Sciatic nerve (tissue), 2 donors: ENCODE data around the gene ATP2B2. TPM values are rescaled to one million over a fixed set of nuclear protein-coding genes. Genes with fewer than 3 reads are reported as not detected.
"Not testable (repeated sequence)": the region's sequence is repeated elsewhere in the genome, so short reads cannot be mapped to it uniquely, and the experiment has no call there.

Source experiments
- ATAC-seq: fragments of 200-7000 bp; cut with Tn5 transposase; one replicate; pipeline ENCODE4 v1.9.1; 2020; ENCODE audit warnings: mild to moderate bottlenecking, moderate library complexity
- DNase-seq: peaks from one replicate; pipeline ENCODE4 v3.0.0-alpha.2; 2020; ENCODE audit warnings: low spot score
- intact Hi-C: fragments of 100-400 bp; cut with DNase I; formaldehyde crosslinking; loops from one replicate; pipeline ENCODE4 v1.14.2; 2022
- total RNA-seq: library from RNA; stranded (reverse); fragmentation: NEBNext Ultra II Directional; extraction: Animal tissue kit (Norgen Biotek cat#: 25700); gene quantifications from one replicate; pipeline ENCODE4 v1.2.1, GENCODE V29; 2021
- donor health status: DM: no; HTN: no; CAD: no.
- donor health status: DM: no; HTN: no; CAD: no.

Gene ATP2B2
- total RNA-seq = 1.4 TPM

GRCh38 chr3:10505050-10505790 lies at the start of gene ATP2B2:
Gene ATP2B2, minus strand, starts transcription at chr3:10505586. Its CDS starts 56,043 bp downstream, at chr3:10449543.
- DNase-seq (no peak), ATAC-seq (no peak)
- intact Hi-C loops = no loop called here

GRCh38 chr3:10554746-10555145 lies 49.4 kb upstream of the ATP2B2 start:
- DNase-seq = no peak
- intact Hi-C loops = no loop called here
- ATAC-seq = no peak

- no peak for ATAC-seq
- intact Hi-C loops = no loop called here
- no peak for DNase-seq
Observed at GRCh38 chr3:10554236-10554611, 48.8 kb upstream of the ATP2B2 start.

GRCh38 chr3:10553591-10554235 lies 48.3 kb upstream of the ATP2B2 start:
- intact Hi-C loops = no loop called here
- ATAC-seq = peak; percentile 32
- DNase-seq = no peak

- DNase-seq (no peak), ATAC-seq (no peak)
- intact Hi-C loops = no loop called here
Observed at GRCh38 chr3:10552631-10552943, 47.2 kb upstream of the ATP2B2 start.

GRCh38 chr3:10551821-10552630 lies 46.6 kb upstream of the ATP2B2 start:
- intact Hi-C loops = no loop called here
- ATAC-seq (peak; percentile 64), DNase-seq (peak; percentile 70)

GRCh38 chr3:10551139-10551538 lies 45.8 kb upstream of the ATP2B2 start:
- no peak for DNase-seq

GRCh38 chr3:10550705-10551104 lies 45.3 kb upstream of the ATP2B2 start:
- ATAC-seq (no peak), DNase-seq (no peak)
- intact Hi-C loops = no loop called here

More at GRCh38 chr3:10551139-10551538, 45.8 kb upstream of the ATP2B2 start:
- ATAC-seq = no peak
- intact Hi-C loops = no loop called here

GRCh38 chr3:10549617-10550230 lies 44.3 kb upstream of the ATP2B2 start:
- intact Hi-C loops = no loop called here
- ATAC-seq (no peak), DNase-seq (no peak)

GRCh38 chr3:10548992-10549391 lies 43.6 kb upstream of the ATP2B2 start:
- no peak for ATAC-seq
- no peak for DNase-seq
- intact Hi-C loops = no loop called here

GRCh38 chr3:10547841-10548783 lies 42.7 kb upstream of the ATP2B2 start:
- no peak for ATAC-seq
- no peak for DNase-seq
- intact Hi-C loops = no loop called here

- ATAC-seq (no peak), DNase-seq (no peak)
- intact Hi-C loops = no loop called here
Observed at GRCh38 chr3:10547413-10547812, 42.0 kb upstream of the ATP2B2 start.

GRCh38 chr3:10546820-10547263 lies 41.5 kb upstream of the ATP2B2 start:
- DNase-seq (no peak), ATAC-seq (no peak)
- intact Hi-C loops = no loop called here

GRCh38 chr3:10546181-10546624 lies 40.8 kb upstream of the ATP2B2 start:
- intact Hi-C loops = no loop called here
- ATAC-seq (no peak), DNase-seq (no peak)

- intact Hi-C loops = no loop called here
- DNase-seq (no peak), ATAC-seq (no peak)
Observed at GRCh38 chr3:10542518-10542917, 37.1 kb upstream of the ATP2B2 start.

- intact Hi-C loops, DNase-seq, ATAC-seq: not testable (repeated sequence)
Observed at GRCh38 chr3:10540347-10540746, 35.0 kb upstream of the ATP2B2 start.

- DNase-seq = peak; percentile 15
- intact Hi-C loops = no loop called here
- no peak for ATAC-seq
Observed at GRCh38 chr3:10534066-10534465, 28.7 kb upstream of the ATP2B2 start.

GRCh38 chr3:10533737-10534023 lies 28.3 kb upstream of the ATP2B2 start:
- DNase-seq (peak; percentile 17), ATAC-seq (no peak)
- intact Hi-C loops = no loop called here
